ENCODE measurements around the gene SLC22A23. TPM values are rescaled to one million over a fixed set of nuclear protein-coding genes. Genes with fewer than 3 reads are reported as not detected.
"Not testable (repeated sequence)": the region's sequence is repeated elsewhere in the genome, so short reads cannot be mapped to it uniquely, and the experiment has no call there.

Gene SLC22A23
- total and polyA plus RNA-seq, 2 donors, result 7.0 to 16.4 TPM

GRCh38 chr6:3241745-3242144 lies 215.1 kb downstream of the SLC22A23 start:
- not testable (repeated sequence) for H3K36me3 ChIP-seq (ENCODE audit: control insufficient read depth in 2 of 2, insufficient read depth in 2 of 2, low read length in 1 of 2); H3K27ac ChIP-seq (ENCODE audit: low read depth in 1 of 2, low read length in 1 of 2); H3K9me3 ChIP-seq (ENCODE audit: control insufficient read depth in 2 of 2, insufficient read depth in 1 of 2, low read length in 1 of 2); H3K4me1 ChIP-seq (ENCODE audit: control insufficient read depth in 2 of 2, insufficient read depth in 2 of 2, low read length in 2 of 2); H3K4me3 ChIP-seq (ENCODE audit: low read length in 2 of 2); DNase-seq (ENCODE audit: low read depth in 6 of 9, low spot score in 9 of 9)
- 95% methylated on average over 4 of the region's 4 CpGs for WGBS
- peaks cover 6 to 39% of the 10 kb centered on the region in 2 donors for H3K27me3 ChIP-seq (ENCODE audit: control insufficient read depth in 2 of 2, insufficient read depth in 1 of 2, low read length in 1 of 2)

DNA sequence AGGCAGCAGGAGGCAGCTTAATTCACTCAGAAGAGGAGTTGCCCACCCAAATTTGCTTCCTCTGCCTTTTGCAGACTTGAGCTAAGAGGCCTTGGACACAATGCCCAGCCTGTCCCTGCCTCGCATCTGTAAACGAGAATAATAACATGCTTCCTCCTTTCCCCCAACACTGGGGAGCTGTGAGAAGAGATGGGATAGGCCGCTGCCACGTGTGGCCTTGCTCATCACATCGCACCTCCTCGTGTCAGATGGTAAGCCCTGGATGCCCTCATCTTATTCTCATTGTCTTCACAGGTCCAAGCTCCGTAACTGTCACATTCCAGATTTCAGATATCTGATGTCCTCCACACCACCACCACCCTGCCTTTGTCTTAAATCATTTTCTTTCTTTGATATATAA lies 216.3 kb downstream of the SLC22A23 start:
- Histone ChIP-seq H3K4me1 (ENCODE audit: control insufficient read depth in 2 of 2, insufficient read depth in 2 of 2, low read length in 2 of 2) (no peaks in the 10 kb centered on the region), H3K27ac (ENCODE audit: low read depth in 1 of 2, low read length in 1 of 2) (no peak overlapping the region), H3K4me3 (ENCODE audit: low read length in 2 of 2) (no peak overlapping the region), H3K36me3 (ENCODE audit: control insufficient read depth in 2 of 2, insufficient read depth in 2 of 2, low read length in 1 of 2) (no peaks in the 10 kb centered on the region), H3K27me3 (ENCODE audit: control insufficient read depth in 2 of 2, insufficient read depth in 1 of 2, low read length in 1 of 2) (peaks cover 6 to 43% of the 10 kb centered on the region in 2 donors), H3K9me3 (ENCODE audit: control insufficient read depth in 2 of 2, insufficient read depth in 1 of 2, low read length in 1 of 2) (no peaks in the 10 kb centered on the region)
- WGBS, result 94% methylated on average over 7 of the region's 7 CpGs
- no peak for DNase-seq (ENCODE audit: low read depth in 6 of 9, low spot score in 9 of 9)

- no peak for DNase-seq (ENCODE audit: low read depth in 6 of 9, low spot score in 9 of 9)
- Histone ChIP-seq H3K9me3 (ENCODE audit: control insufficient read depth in 2 of 2, insufficient read depth in 1 of 2, low read length in 1 of 2) (no peaks in the 10 kb centered on the region), H3K36me3 (ENCODE audit: control insufficient read depth in 2 of 2, insufficient read depth in 2 of 2, low read length in 1 of 2) (no peaks in the 10 kb centered on the region), H3K4me3 (ENCODE audit: low read length in 2 of 2) (no peak overlapping the region), H3K4me1 (ENCODE audit: control insufficient read depth in 2 of 2, insufficient read depth in 2 of 2, low read length in 2 of 2) (no peaks in the 10 kb centered on the region), H3K27me3 (ENCODE audit: control insufficient read depth in 2 of 2, insufficient read depth in 1 of 2, low read length in 1 of 2) (peaks cover 9 to 56% of the 10 kb centered on the region in 2 donors), H3K27ac (ENCODE audit: low read depth in 1 of 2, low read length in 1 of 2) (no peak overlapping the region)
- 96% methylated on average over 13 of the region's 13 CpGs for WGBS
Measured at GRCh38 chr6:3239110-3239830, 217.6 kb downstream of the SLC22A23 start.

DNA sequence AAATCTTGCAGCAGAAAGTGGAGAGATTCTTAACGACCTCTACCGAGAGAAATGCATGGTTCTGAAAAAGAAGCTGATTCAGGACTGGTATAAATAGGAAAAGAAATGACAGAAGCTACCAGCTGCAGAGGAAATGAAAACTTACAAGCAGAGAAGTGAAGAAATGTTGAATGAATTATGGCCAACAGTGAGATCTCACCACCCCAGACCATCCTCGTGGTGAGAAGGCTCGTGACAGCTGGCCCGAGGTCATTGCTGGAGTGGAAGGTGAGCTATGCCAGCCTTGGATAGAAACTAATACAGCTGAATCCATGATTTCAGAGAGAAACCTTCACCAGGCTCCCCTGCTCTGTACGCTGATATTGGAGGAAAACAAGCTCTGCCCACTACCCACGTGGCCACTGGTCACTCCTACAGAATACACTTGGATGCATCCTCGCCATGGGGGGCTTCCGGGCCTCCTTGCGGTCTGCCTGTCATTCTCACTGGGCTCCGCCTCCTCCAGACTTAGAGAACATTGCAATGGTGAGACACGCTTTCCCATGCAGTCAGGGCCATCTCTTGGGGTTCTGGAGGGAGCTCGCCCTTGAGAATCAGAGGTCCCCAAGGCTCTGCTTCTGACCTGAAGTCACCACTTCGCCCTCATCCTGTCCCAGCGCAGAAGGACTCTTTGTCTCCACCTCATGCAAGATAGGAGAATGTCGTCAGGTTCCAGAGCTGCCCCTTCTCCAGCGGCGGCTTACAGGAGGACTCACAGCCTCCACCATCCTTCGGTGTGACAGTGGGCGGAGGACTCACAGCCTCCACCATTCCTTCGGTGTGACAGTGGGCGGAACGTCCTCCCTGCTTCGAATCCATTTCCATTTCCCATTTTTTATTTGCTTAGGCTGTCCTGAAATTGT lies 218.8 kb downstream of the SLC22A23 start:
- Histone ChIP-seq H3K4me1 (ENCODE audit: control insufficient read depth in 2 of 2, insufficient read depth in 2 of 2, low read length in 2 of 2) (no peaks in the 10 kb centered on the region), H3K27me3 (ENCODE audit: control insufficient read depth in 2 of 2, insufficient read depth in 1 of 2, low read length in 1 of 2) (peaks cover 20 to 60% of the 10 kb centered on the region in 2 donors), H3K4me3 (ENCODE audit: low read length in 2 of 2) (no peak overlapping the region), H3K27ac (ENCODE audit: low read depth in 1 of 2, low read length in 1 of 2) (no peak overlapping the region), H3K36me3 (ENCODE audit: control insufficient read depth in 2 of 2, insufficient read depth in 2 of 2, low read length in 1 of 2) (no peaks in the 10 kb centered on the region), H3K9me3 (ENCODE audit: control insufficient read depth in 2 of 2, insufficient read depth in 1 of 2, low read length in 1 of 2) (no peaks in the 10 kb centered on the region)
- no peak for DNase-seq (ENCODE audit: low read depth in 6 of 9, low spot score in 9 of 9)
- 70% methylated on average over 24 of the region's 24 CpGs for WGBS

- Histone ChIP-seq H3K4me1 (ENCODE audit: control insufficient read depth in 2 of 2, insufficient read depth in 2 of 2, low read length in 2 of 2) (peaks cover 0 to 10% of the 10 kb centered on the region in 2 donors), H3K36me3 (ENCODE audit: control insufficient read depth in 2 of 2, insufficient read depth in 2 of 2, low read length in 1 of 2) (no peaks in the 10 kb centered on the region), H3K27ac (ENCODE audit: low read depth in 1 of 2, low read length in 1 of 2) (no peak overlapping the region), H3K27me3 (ENCODE audit: control insufficient read depth in 2 of 2, insufficient read depth in 1 of 2, low read length in 1 of 2) (peaks cover 37 to 78% of the 10 kb centered on the region in 2 donors), H3K9me3 (ENCODE audit: control insufficient read depth in 2 of 2, insufficient read depth in 1 of 2, low read length in 1 of 2) (no peaks in the 10 kb centered on the region), H3K4me3 (ENCODE audit: low read length in 2 of 2) (no peak overlapping the region)
- 28% methylated on average over 3 of the region's 3 CpGs for WGBS
- DNase-seq (ENCODE audit: low read depth in 6 of 9, low spot score in 9 of 9), result no peak
Measured at GRCh38 chr6:3236005-3236404, 220.8 kb downstream of the SLC22A23 start.

DNA sequence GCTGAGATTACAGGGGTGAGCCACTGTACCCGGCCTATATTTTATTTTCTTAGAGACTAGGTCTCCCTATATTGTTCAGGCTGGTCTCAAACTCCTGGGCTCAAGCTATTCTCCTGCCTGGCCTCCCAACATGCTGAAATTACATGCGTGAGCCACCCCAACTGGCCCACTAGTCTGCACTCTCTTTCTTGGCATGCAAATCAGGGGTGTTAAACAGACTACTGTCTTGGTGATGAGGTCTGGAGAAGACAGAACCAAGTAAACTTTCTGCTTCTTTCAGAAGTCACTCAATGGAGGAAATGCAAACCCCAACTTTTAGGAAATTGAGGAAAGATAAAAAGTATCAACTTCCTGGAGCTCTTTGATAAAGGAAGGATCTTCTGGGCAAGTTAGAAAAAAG lies 221.4 kb downstream of the SLC22A23 start:
- WGBS, result 96% methylated on average over 2 of the region's 2 CpGs
- Histone ChIP-seq H3K27ac (ENCODE audit: low read depth in 1 of 2, low read length in 1 of 2) (no peak overlapping the region), H3K9me3 (ENCODE audit: control insufficient read depth in 2 of 2, insufficient read depth in 1 of 2, low read length in 1 of 2) (no peaks in the 10 kb centered on the region), H3K4me1 (ENCODE audit: control insufficient read depth in 2 of 2, insufficient read depth in 2 of 2, low read length in 2 of 2) (peaks cover 0 to 11% of the 10 kb centered on the region in 2 donors), H3K27me3 (ENCODE audit: control insufficient read depth in 2 of 2, insufficient read depth in 1 of 2, low read length in 1 of 2) (peaks cover 41 to 83% of the 10 kb centered on the region in 2 donors), H3K36me3 (ENCODE audit: control insufficient read depth in 2 of 2, insufficient read depth in 2 of 2, low read length in 1 of 2) (no peaks in the 10 kb centered on the region), H3K4me3 (ENCODE audit: low read length in 2 of 2) (no peak overlapping the region)
- DNase-seq (ENCODE audit: low read depth in 6 of 9, low spot score in 9 of 9), result no peak

- Histone ChIP-seq H3K36me3 (ENCODE audit: control insufficient read depth in 2 of 2, insufficient read depth in 2 of 2, low read length in 1 of 2) (no peaks in the 10 kb centered on the region), H3K27ac (ENCODE audit: low read depth in 1 of 2, low read length in 1 of 2) (no peak overlapping the region), H3K27me3 (ENCODE audit: control insufficient read depth in 2 of 2, insufficient read depth in 1 of 2, low read length in 1 of 2) (peaks cover 53 to 93% of the 10 kb centered on the region in 2 donors), H3K9me3 (ENCODE audit: control insufficient read depth in 2 of 2, insufficient read depth in 1 of 2, low read length in 1 of 2) (peaks cover 0 to 4% of the 10 kb centered on the region in 2 donors), H3K4me1 (ENCODE audit: control insufficient read depth in 2 of 2, insufficient read depth in 2 of 2, low read length in 2 of 2) (peaks cover 6 to 22% of the 10 kb centered on the region in 2 donors), H3K4me3 (ENCODE audit: low read length in 2 of 2) (no peak overlapping the region)
- 82% methylated on average over 3 of the region's 3 CpGs for WGBS
- DNase-seq (ENCODE audit: low read depth in 6 of 9, low spot score in 9 of 9), result no peak
Measured at GRCh38 chr6:3233904-3234303, 222.9 kb downstream of the SLC22A23 start.

DNA sequence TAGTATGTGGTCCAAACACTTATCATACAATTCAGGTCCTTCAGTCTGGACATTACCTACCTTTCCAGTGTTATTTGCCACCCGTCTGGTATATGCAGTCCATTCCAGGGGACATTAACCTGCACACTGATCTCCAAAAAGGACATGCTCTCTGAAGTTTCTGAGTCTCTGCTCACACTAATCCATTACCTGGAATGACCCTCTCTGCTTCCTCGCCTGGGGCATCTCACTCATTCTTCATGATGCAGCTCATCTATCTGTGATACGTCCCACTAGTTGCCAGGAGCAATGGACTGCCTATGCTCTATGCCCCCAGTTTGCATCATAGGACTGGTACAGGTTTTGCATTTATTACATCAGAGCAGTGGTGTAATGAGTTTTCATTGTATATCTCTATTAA lies 223.5 kb downstream of the SLC22A23 start:
- 93% methylated on average over 3 of the region's 3 CpGs for WGBS
- no peak for DNase-seq (ENCODE audit: low read depth in 6 of 9, low spot score in 9 of 9)
- peaks cover 57 to 94% of the 10 kb centered on the region in 2 donors for H3K27me3 ChIP-seq (ENCODE audit: control insufficient read depth in 2 of 2, insufficient read depth in 1 of 2, low read length in 1 of 2)

More for the DNA sequence above, 223.5 kb downstream of the SLC22A23 start:
- peaks cover 0 to 4% of the 10 kb centered on the region in 2 donors for H3K9me3 ChIP-seq (ENCODE audit: control insufficient read depth in 2 of 2, insufficient read depth in 1 of 2, low read length in 1 of 2)
- peaks cover 6 to 27% of the 10 kb centered on the region in 2 donors for H3K4me1 ChIP-seq (ENCODE audit: control insufficient read depth in 2 of 2, insufficient read depth in 2 of 2, low read length in 2 of 2)
- H3K36me3 ChIP-seq (ENCODE audit: control insufficient read depth in 2 of 2, insufficient read depth in 2 of 2, low read length in 1 of 2), result no peaks in the 10 kb centered on the region
- H3K4me3 ChIP-seq (ENCODE audit: low read length in 2 of 2), result no peak overlapping the region
- no peak overlapping the region for H3K27ac ChIP-seq (ENCODE audit: low read depth in 1 of 2, low read length in 1 of 2)

All from thymus (tissue), 11 donors.